A673 (cell line): ENCODE measurements around the gene DPYSL5. TPM values are rescaled to one million over a fixed set of nuclear protein-coding genes. Genes with fewer than 3 reads are reported as not detected.

ENCODE experiments used
- BruUV-seq: library from RNA; stranded (reverse); fragments of 400-500 nt; replicated peaks from 2 replicates; lab custom pipeline; 2021; lab: Mats Ljungman, UMichigan
- CTCF ChIA-PET: fragments of 300-600 bp; sonication (Branson Sonifier 250); formaldehyde crosslinking; loops from one replicate; lab custom pipeline; 2022; ENCODE audit warnings: antibody characterized with exemption; lab: Charles Lee
- POLR2A ChIA-PET: fragments of 300-600 bp; sonication (Branson Sonifier 250); formaldehyde crosslinking; loops from one replicate; lab custom pipeline; 2022; ENCODE audit warnings: antibody characterized with exemption; ENCODE audit not compliant: low non-redundant PET; lab: Charles Lee
- DNase-seq: peaks from one replicate; pipeline ENCODE4 v3.0.0-alpha.2; 2015; ENCODE audit warnings: low spot score
- H3K27ac ChIP-seq: fragments of 200-600 bp; sonication (generic); 2 replicates; pipeline ENCODE4 v1.5.1; 2016; ENCODE audit warnings: mixed run types, low read depth, mild to moderate bottlenecking, mixed read lengths, antibody characterized with exemption, low read length; ENCODE audit not compliant: poor library complexity, severe bottlenecking
- H3K27me3 ChIP-seq: fragments of 200-600 bp; sonication (generic); replicated peaks from 2 replicates; pipeline ENCODE4 v1.6.1; 2017; ENCODE audit warnings: mixed run types, low read depth, mild to moderate bottlenecking, mixed read lengths, antibody characterized with exemption, low read length; ENCODE audit not compliant: insufficient read depth, poor library complexity
- H3K36me3 ChIP-seq: fragments of 200-600 bp; sonication (generic); 2 replicates; pipeline ENCODE4 v1.6.1; 2016; ENCODE audit warnings: mixed run types, mild to moderate bottlenecking, mixed read lengths, antibody characterized with exemption, low read length; ENCODE audit not compliant: insufficient read depth, poor library complexity, severe bottlenecking
- H3K4me1 ChIP-seq: fragments of 200-600 bp; sonication (generic); 2 replicates; pipeline ENCODE4 v1.6.1; 2017; ENCODE audit warnings: mixed run types, mild to moderate bottlenecking, mixed read lengths, antibody characterized with exemption, low read length; ENCODE audit not compliant: insufficient read depth, poor library complexity, severe bottlenecking
- H3K4me3 ChIP-seq: fragments of 200-600 bp; sonication (generic); 2 replicates; pipeline ENCODE4 v1.5.1; 2016; ENCODE audit warnings: low read depth, mixed run types, mild to moderate bottlenecking, mixed read lengths, low read length; ENCODE audit not compliant: poor library complexity, severe bottlenecking
- H3K9me3 ChIP-seq: fragments of 200-600 bp; sonication (generic); 2 replicates; pipeline ENCODE4 v1.6.1; 2016; ENCODE audit warnings: mixed run types, low read depth, mild to moderate bottlenecking, mixed read lengths, antibody characterized with exemption, low read length; ENCODE audit not compliant: poor library complexity, severe bottlenecking
- CTCF ChIP-seq: fragments of 300-800, 200-600 bp; sonication (generic); conservative IDR thresholded peaks from 2 replicates; pipeline ENCODE4 v1.5.1; 2017; ENCODE audit warnings: low read depth, mild to moderate bottlenecking, antibody characterized with exemption, low read length, moderate library complexity, mixed read lengths
- EZH2 ChIP-seq: fragments of 200-600 bp; sonication (generic); IDR thresholded peaks from 2 replicates; pipeline ENCODE4 v1.6.1; 2017; ENCODE audit warnings: borderline replicate concordance, low read depth, mild to moderate bottlenecking, mixed read lengths, antibody characterized with exemption, low read length; ENCODE audit not compliant: poor library complexity, severe bottlenecking
- intact Hi-C: fragments of 100-400 bp; cut with micrococcal nuclease; formaldehyde crosslinking; loops from one replicate; pipeline ENCODE4 v1.10.0; 2022; ENCODE audit not compliant: unreplicated experiment
- total RNA-seq: library from RNA; stranded (reverse); gene quantifications from 2 replicates; pipeline ENCODE4 v1.2.3, GENCODE V29; 2021

Gene DPYSL5
- total RNA-seq, 1 experiment from 2014 or later, result 110 TPM

GRCh38 chr2:26910176-26910575, 62.2 kb downstream of the DPYSL5 start:
- no peak overlapping the region for H3K27ac ChIP-seq
- BruUV-seq, result no TSS peak

GRCh38 chr2:26911911-26912861, 64.3 kb downstream of the DPYSL5 start:
- peaks cover 38% of the 10 kb centered on the region for H3K4me1 ChIP-seq

More at GRCh38 chr2:26910176-26910575, 62.2 kb downstream of the DPYSL5 start:
- peaks cover 24% of the 10 kb centered on the region for H3K36me3 ChIP-seq
- peaks cover 32% of the 10 kb centered on the region for H3K4me1 ChIP-seq
- ChIA-PET CTCF (no interaction called here), POLR2A (no interaction called here)
- intact Hi-C loops, result no loop called here
- TF ChIP-seq EZH2 (no peak), CTCF (no peak)
- H3K27me3 ChIP-seq, result no peaks in the 10 kb centered on the region
- DNase-seq, result no peak
- H3K9me3 ChIP-seq, result no peaks in the 10 kb centered on the region
- no peak overlapping the region for H3K4me3 ChIP-seq

GRCh38 chr2:26913606-26913998, 65.7 kb downstream of the DPYSL5 start:
- DNase-seq, result peak; percentile 29
- H3K27me3 ChIP-seq, result no peaks in the 10 kb centered on the region
- CTCF ChIA-PET, result interaction anchor here (2.9 kb wide), 1 partner anchor 9 kb away, joined by 17 read pairs; no protein-coding TSS in a partner anchor
- H3K36me3 ChIP-seq, result peaks cover 24% of the 10 kb centered on the region
- TF ChIP-seq CTCF (no peak), EZH2 (no peak)
- H3K4me3 ChIP-seq, result no peak overlapping the region
- peak overlapping the region; percentile 66 for H3K27ac ChIP-seq
- intact Hi-C loops, result no loop called here
- H3K9me3 ChIP-seq, result no peaks in the 10 kb centered on the region
- BruUV-seq, result no TSS peak
- H3K4me1 ChIP-seq, result peaks cover 45% of the 10 kb centered on the region
- POLR2A ChIA-PET, result no interaction called here

More at GRCh38 chr2:26911911-26912861, 64.3 kb downstream of the DPYSL5 start:
- ChIA-PET POLR2A (interaction anchor here (0.6 to 0.7 kb wide), 2 partner anchors 11 to 139 kb away, joined by 4 read pairs; partner anchors contain the start of gene AGBL5), CTCF (interaction anchor here (0.7 to 2.9 kb wide), 3 partner anchors 10 to 104 kb away, joined by 5 to 17 read pairs (median 17); no protein-coding TSS in a partner anchor)
- no peak for TF ChIP-seq CTCF
- no peak for TF ChIP-seq EZH2
- Histone ChIP-seq H3K36me3 (peaks cover 24% of the 10 kb centered on the region), H3K4me3 (no peak overlapping the region), H3K9me3 (no peaks in the 10 kb centered on the region), H3K27ac (peak overlapping the region; percentile 66), H3K27me3 (no peaks in the 10 kb centered on the region)
- DNase-seq, result peak; percentile 95
- intact Hi-C loops, result no loop called here
- BruUV-seq, result no TSS peak
